Testis (tissue), 2 donors: ENCODE measurements around the gene TMEM203.

Experiments used
- POLR2A ChIP-seq: fragments of 450-650 bp; IDR thresholded peaks from one replicate; pipeline ENCODE4 v1.6.1; 2017; ENCODE audit warnings: antibody characterized with exemption, mild to moderate bottlenecking, moderate library complexity
- TF ChIP-seq, protein P1 (sequence below), 3 experiments: fragments of 450-650 bp in 2 of 3; fragments of 200-600 bp in 1 of 3; sonication (generic) in 1 of 3; IDR thresholded peaks; one replicate each; pipeline ENCODE4 v1.5.1; 2016 to 2019; ENCODE audit warnings: antibody characterized with exemption in 3 of 3, mild to moderate bottlenecking in 2 of 3, moderate library complexity in 1 of 3

DNA sequence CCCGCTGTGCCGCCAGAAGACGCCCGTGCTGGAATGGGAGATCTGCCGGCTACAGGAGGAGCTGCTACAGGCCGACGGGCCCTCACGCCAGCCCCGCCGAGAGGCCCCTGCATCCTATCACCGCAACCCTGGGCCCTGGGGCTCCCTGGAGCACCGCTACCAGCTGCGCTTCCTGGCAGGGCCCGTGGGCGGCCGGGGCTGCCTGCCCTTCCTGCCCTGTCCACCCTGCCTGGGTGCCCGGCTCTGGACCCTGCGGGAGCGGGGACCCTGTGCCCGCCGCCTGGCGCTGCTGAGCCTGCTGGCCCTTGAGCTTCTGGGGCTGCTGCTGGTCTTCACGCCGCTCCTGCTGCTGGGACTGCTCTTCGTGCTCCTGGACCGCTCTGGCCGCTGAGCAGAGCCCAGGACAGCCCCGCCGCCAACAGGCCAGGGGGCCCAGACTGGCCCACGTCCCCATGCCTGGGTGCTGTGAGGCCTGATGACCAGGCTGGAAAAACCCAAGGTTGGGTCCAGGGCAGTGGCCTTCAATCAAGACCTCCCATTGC is 12.8 kb upstream of the TMEM203 start:
- TF ChIP-seq, protein P1, sequence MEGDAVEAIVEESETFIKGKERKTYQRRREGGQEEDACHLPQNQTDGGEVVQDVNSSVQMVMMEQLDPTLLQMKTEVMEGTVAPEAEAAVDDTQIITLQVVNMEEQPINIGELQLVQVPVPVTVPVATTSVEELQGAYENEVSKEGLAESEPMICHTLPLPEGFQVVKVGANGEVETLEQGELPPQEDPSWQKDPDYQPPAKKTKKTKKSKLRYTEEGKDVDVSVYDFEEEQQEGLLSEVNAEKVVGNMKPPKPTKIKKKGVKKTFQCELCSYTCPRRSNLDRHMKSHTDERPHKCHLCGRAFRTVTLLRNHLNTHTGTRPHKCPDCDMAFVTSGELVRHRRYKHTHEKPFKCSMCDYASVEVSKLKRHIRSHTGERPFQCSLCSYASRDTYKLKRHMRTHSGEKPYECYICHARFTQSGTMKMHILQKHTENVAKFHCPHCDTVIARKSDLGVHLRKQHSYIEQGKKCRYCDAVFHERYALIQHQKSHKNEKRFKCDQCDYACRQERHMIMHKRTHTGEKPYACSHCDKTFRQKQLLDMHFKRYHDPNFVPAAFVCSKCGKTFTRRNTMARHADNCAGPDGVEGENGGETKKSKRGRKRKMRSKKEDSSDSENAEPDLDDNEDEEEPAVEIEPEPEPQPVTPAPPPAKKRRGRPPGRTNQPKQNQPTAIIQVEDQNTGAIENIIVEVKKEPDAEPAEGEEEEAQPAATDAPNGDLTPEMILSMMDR (IDR thresholded peaks at IDR 0.05), result no peak
- no peak for TF ChIP-seq POLR2A
